Cardiac fibroblast (primary cell): ENCODE data around the gene PXMP2.

ENCODE experiments used
- DNase-seq, 2 donors: peaks; one replicate each; pipeline versions ENCODE4 v3.0.0 to v3.0.0-alpha.2; 2010; ENCODE audit warnings: low read depth in 2 of 2
- H3K4me3 ChIP-seq, 2 donors: replicated peaks in 1 of 2; 1 replicate in 1 of 2; 2 replicates in 1 of 2; pipeline ENCODE4 v1.5.1; 2011; ENCODE audit warnings: low read depth in 2 of 2, low read length in 2 of 2, mild to moderate bottlenecking in 2 of 2, moderate library complexity in 1 of 2
- CTCF ChIP-seq: IDR thresholded peaks from one replicate; pipeline ENCODE4 v1.5.1; 2011; ENCODE audit warnings: low read depth, mild to moderate bottlenecking, low read length, inconsistent platforms

Gene PXMP2

GRCh38 chr12:132710043-132710404 is 22.6 kb downstream of the PXMP2 start:
- DNase-seq: no peak
- peak overlapping the region; percentile 74 to 90 for H3K4me3 ChIP-seq
- no peak for TF ChIP-seq CTCF

GRCh38 chr12:132710405-132711079 is 23.2 kb downstream of the PXMP2 start, which contains the start of gene PGAM5:
Gene PGAM5, plus strand, starts transcription at chr12:132710842. Its CDS starts 35 bp downstream, at chr12:132710877.
- TF ChIP-seq CTCF: no peak
- DNase-seq: peak; percentile 73 to 81
- H3K4me3 ChIP-seq: peak within 1 kb of the TSS; percentile 90

- no peak for TF ChIP-seq CTCF
- peak in 1 of 2 donors; percentile 39 for DNase-seq
- H3K4me3 ChIP-seq: peak overlapping the region; percentile 90
Observed at GRCh38 chr12:132711080-132711843, 23.9 kb downstream of the PXMP2 start.

GRCh38 chr12:132713123-132713522 is 25.7 kb downstream of the PXMP2 start:
- no peak overlapping the region for H3K4me3 ChIP-seq
- no peak for TF ChIP-seq CTCF
- no peak for DNase-seq

GRCh38 chr12:132715874-132716273 is 28.5 kb downstream of the PXMP2 start:
- no peak for DNase-seq
- H3K4me3 ChIP-seq: no peak overlapping the region
- TF ChIP-seq CTCF: no peak

- no peak overlapping the region for H3K4me3 ChIP-seq
Observed at GRCh38 chr12:132716356-132716755, 29.0 kb downstream of the PXMP2 start.

More at GRCh38 chr12:132716356-132716755, 29.0 kb downstream of the PXMP2 start:
- DNase-seq: no peak
- no peak for TF ChIP-seq CTCF
